IMR-90 (cell line): ENCODE measurements around the gene APOA4. TPM values are rescaled to one million over a fixed set of nuclear protein-coding genes. Genes with fewer than 3 reads are reported as not detected.

Experiments used
- ATAC-seq: fragments of 200-7000 bp; cut with Tn5 transposase; 2 replicates; pipeline ENCODE4 v1.9.1; 2020; ENCODE audit warnings: low read depth, mild to moderate bottlenecking, moderate library complexity
- BruUV-seq: library from RNA; stranded (reverse); fragments of 400-500 nt; replicated peaks from 2 replicates; lab custom pipeline; 2021; lab: Mats Ljungman, UMichigan
- CTCF ChIA-PET: fragments of 300-600 bp; formaldehyde crosslinking; extraction: SDS; loops from one replicate; lab custom pipeline; 2021; ENCODE audit warnings: antibody characterized with exemption; lab: Yijun Ruan, JAX
- POLR2A ChIA-PET: fragments of 300-600 bp; sonication (Branson Sonifier 250); formaldehyde crosslinking; loops from one replicate; lab custom pipeline; 2022; ENCODE audit warnings: antibody characterized with exemption; ENCODE audit not compliant: unreplicated experiment; lab: Charles Lee
- DNase-seq: peaks from one replicate; pipeline ENCODE4 v3.0.0; 2013
- H2AFZ ChIP-seq: replicated peaks from 2 replicates; pipeline ENCODE3; 2013; ENCODE audit warnings: low read length, mild to moderate bottlenecking; ENCODE audit not compliant: poor library complexity
- H2AK5ac ChIP-seq: 2 replicates; pipeline ENCODE4 v1.6.1; 2013; ENCODE audit warnings: low read depth, low read length, inconsistent platforms
- H2AK9ac ChIP-seq: replicated peaks from 2 replicates; pipeline ENCODE3; 2013; ENCODE audit warnings: mild to moderate bottlenecking, low read depth, low read length, moderate library complexity; ENCODE audit not compliant: poor library complexity
- H2BK120ac ChIP-seq: 2 replicates; pipeline ENCODE4 v1.6.1; 2013; ENCODE audit warnings: low read depth, low read length, inconsistent platforms
- H2BK15ac ChIP-seq: 3 replicates; pipeline ENCODE4 v1.6.1; 2013; ENCODE audit warnings: low read depth, low read length, inconsistent platforms
- H2BK20ac ChIP-seq: 2 replicates; pipeline ENCODE4 v1.6.1; 2013; ENCODE audit warnings: low read depth, mild to moderate bottlenecking, inconsistent platforms, low read length, moderate library complexity
- H2BK5ac ChIP-seq: 2 replicates; pipeline ENCODE4 v1.6.1; 2013; ENCODE audit warnings: mild to moderate bottlenecking, low read depth, low read length, inconsistent platforms; ENCODE audit not compliant: poor library complexity, severe bottlenecking
- H3K14ac ChIP-seq: replicated peaks from 2 replicates; pipeline ENCODE4 v1.6.1; 2013; ENCODE audit warnings: low read depth, low read length, inconsistent platforms
- H3K18ac ChIP-seq: 2 replicates; pipeline ENCODE4 v1.6.1; 2013; ENCODE audit warnings: low read depth, low read length, control low read depth
- H3K23ac ChIP-seq: 2 replicates; pipeline ENCODE4 v1.6.1; 2013; ENCODE audit warnings: low read depth, low read length, inconsistent platforms
- H3K27ac ChIP-seq: 2 replicates; pipeline ENCODE4 v1.5.1; 2013; ENCODE audit warnings: mild to moderate bottlenecking, control low read depth, low read length; ENCODE audit not compliant: insufficient read depth
- H3K27me3 ChIP-seq: 2 replicates; pipeline ENCODE4 v1.6.1; 2013; ENCODE audit warnings: low read length; ENCODE audit not compliant: control insufficient read depth, insufficient read depth
- H3K36me3 ChIP-seq: 2 replicates; pipeline ENCODE4 v1.6.1; 2013; ENCODE audit warnings: low read length, mixed read lengths; ENCODE audit not compliant: control insufficient read depth, insufficient read depth
- H3K4ac ChIP-seq: 2 replicates; pipeline ENCODE4 v1.6.1; 2013; ENCODE audit warnings: low read depth, low read length, inconsistent platforms
- H3K4me1 ChIP-seq: 2 replicates; pipeline ENCODE4 v1.6.1; 2013; ENCODE audit warnings: low read length, mixed read lengths; ENCODE audit not compliant: control insufficient read depth, insufficient read depth
- H3K4me2 ChIP-seq: 2 replicates; pipeline ENCODE4 v1.6.1; 2013; ENCODE audit warnings: low read depth, mild to moderate bottlenecking, control low read depth, low read length, moderate library complexity
- H3K4me3 ChIP-seq: 2 replicates; pipeline ENCODE4 v1.5.1; 2013; ENCODE audit warnings: low read depth, mild to moderate bottlenecking, control low read depth, low read length, moderate library complexity; ENCODE audit not compliant: insufficient read depth
- H3K56ac ChIP-seq: 2 replicates; pipeline ENCODE4 v1.6.1; 2013; ENCODE audit warnings: low read length, inconsistent platforms; ENCODE audit not compliant: insufficient read depth; ENCODE audit errors: extremely low read depth
- H3K79me1 ChIP-seq, 2 experiments: 2 replicates each; pipeline ENCODE4 v1.6.1; 2013; ENCODE audit warnings: low read length in 2 of 2, inconsistent platforms in 1 of 2, low read depth in 1 of 2
- H3K9ac ChIP-seq: 2 replicates; pipeline ENCODE4 v1.6.1; 2013; ENCODE audit warnings: low read depth, low read length, control low read depth
- H3K9me1 ChIP-seq: 2 replicates; pipeline ENCODE4 v1.6.1; 2013; ENCODE audit warnings: low read length, inconsistent platforms; ENCODE audit not compliant: insufficient read depth
- H3K9me3 ChIP-seq: 2 replicates; pipeline ENCODE4 v1.6.1; 2013; ENCODE audit warnings: low read length; ENCODE audit not compliant: control insufficient read depth, insufficient read depth
- H4K20me1 ChIP-seq: 2 replicates; pipeline ENCODE4 v1.6.1; 2013; ENCODE audit warnings: low read length, inconsistent platforms; ENCODE audit not compliant: insufficient read depth
- H4K5ac ChIP-seq: 2 replicates; pipeline ENCODE4 v1.6.1; 2013; ENCODE audit warnings: mild to moderate bottlenecking, low read depth, low read length, control low read depth
- H4K8ac ChIP-seq, 2 experiments: 2 replicates each; pipeline ENCODE4 v1.6.1; 2013; ENCODE audit warnings: low read depth in 2 of 2, low read length in 2 of 2, control low read depth in 1 of 2, inconsistent platforms in 1 of 2
- H4K91ac ChIP-seq: 2 replicates; pipeline ENCODE4 v1.6.1; 2013; ENCODE audit warnings: low read depth, low read length, inconsistent platforms; ENCODE audit not compliant: insufficient read depth
- BHLHE40 ChIP-seq: fragments of 150-350 bp; IDR thresholded peaks from 2 replicates; pipeline ENCODE4 v1.6.1; 2016; ENCODE audit warnings: mild to moderate bottlenecking, low read depth, low read length
- CEBPB ChIP-seq: IDR thresholded peaks from 2 replicates; pipeline ENCODE4 v1.6.1; 2012; ENCODE audit warnings: low read depth, low read length, improper control_type of control experiment
- CHD1 ChIP-seq: IDR thresholded peaks from 2 replicates; pipeline ENCODE4 v1.6.1; 2012; ENCODE audit warnings: low read depth, low read length, improper control_type of control experiment
- CTCF ChIP-seq: conservative IDR thresholded peaks from 2 replicates; pipeline ENCODE4 v1.5.1; 2012; ENCODE audit warnings: mild to moderate bottlenecking, low read depth, low read length, improper control_type of control experiment
- ELK1 ChIP-seq: fragments of 150-350 bp; IDR thresholded peaks from 2 replicates; pipeline ENCODE4 v1.6.1; 2016; ENCODE audit warnings: low read depth, mild to moderate bottlenecking, low read length, moderate library complexity, borderline replicate concordance
- FOS ChIP-seq: fragments of 150-350 bp; IDR thresholded peaks from 2 replicates; pipeline ENCODE4 v1.6.1; 2016; ENCODE audit warnings: low read depth, low read length
- MAFK ChIP-seq: IDR thresholded peaks from 2 replicates; pipeline ENCODE4 v1.6.1; 2012; ENCODE audit warnings: low read depth, low read length, improper control_type of control experiment
- MAZ ChIP-seq: IDR thresholded peaks from 2 replicates; pipeline ENCODE4 v1.6.1; 2012; ENCODE audit warnings: low read depth, mild to moderate bottlenecking, low read length, improper control_type of control experiment, moderate library complexity, borderline replicate concordance
- MXI1 ChIP-seq: IDR thresholded peaks from 2 replicates; pipeline ENCODE4 v1.6.1; 2012; ENCODE audit warnings: low read depth, mild to moderate bottlenecking, low read length, moderate library complexity, borderline replicate concordance
- NFE2L2 ChIP-seq: fragments of 150-350 bp; IDR thresholded peaks from 2 replicates; pipeline ENCODE4 v1.6.1; 2016; ENCODE audit warnings: low read depth, mild to moderate bottlenecking, low read length
- POLR2A ChIP-seq: IDR thresholded peaks from 2 replicates; pipeline ENCODE4 v1.6.1; 2012; ENCODE audit warnings: mild to moderate bottlenecking, low read depth, low read length
- RAD21 ChIP-seq: IDR thresholded peaks from 2 replicates; pipeline ENCODE4 v1.6.1; 2012; ENCODE audit warnings: low read length, improper control_type of control experiment
- RCOR1 ChIP-seq: IDR thresholded peaks from 2 replicates; pipeline ENCODE4 v1.6.1; 2012; ENCODE audit warnings: mild to moderate bottlenecking, low read length, improper control_type of control experiment; ENCODE audit not compliant: insufficient replicate concordance
- RFX5 ChIP-seq: IDR thresholded peaks from 2 replicates; pipeline ENCODE4 v1.8.0; 2012; ENCODE audit warnings: low read depth, mild to moderate bottlenecking, low read length, moderate library complexity
- SMC3 ChIP-seq: fragments of 150-350 bp; IDR thresholded peaks from 2 replicates; pipeline ENCODE4 v1.6.1; 2016; ENCODE audit warnings: low read depth, mild to moderate bottlenecking, antibody characterized with exemption, low read length, moderate library complexity
- USF2 ChIP-seq: fragments of 150-350 bp; IDR thresholded peaks from 2 replicates; pipeline ENCODE4 v1.6.1; 2017; ENCODE audit warnings: mild to moderate bottlenecking, antibody characterized with exemption, low read length, low read depth
- WGBS, 2 experiments: methylation state at CpG; one replicate each; pipeline versions ENCODE4 v1.1.5 to v1.1.7; 2013; ENCODE audit warnings: missing lambda C conversion rate in 2 of 2; ENCODE audit not compliant: insufficient read length in 1 of 2; ENCODE audit errors: extremely low coverage in 2 of 2; 5-methylcytosine and 5-hydroxymethylcytosine counted together
- dilution Hi-C: fragments of 300-500 bp; cut with HindIII; formaldehyde crosslinking; loops from one replicate; pipeline ENCODE4 v1.14.3; 2018; ENCODE audit warnings: low sequenced_read_pairs; ENCODE audit not compliant: unreplicated experiment
- in situ Hi-C: fragments of 300-500 bp; cut with MboI; formaldehyde crosslinking; loops from 3 replicates; pipeline ENCODE4 v1.14.3; 2019; ENCODE audit warnings: low sequenced_read_pairs, inconsistent platforms, mixed read lengths
- intact Hi-C: fragments of 100-400 bp; cut with micrococcal nuclease; formaldehyde crosslinking; loops from 2 replicates; pipeline ENCODE4 v1.10.0; 2022
- polyA plus RNA-seq, 3 experiments: library from polyadenylated mRNA; depleted of rRNA; stranded (reverse); fragments of >200 nt; gene quantifications; 2 replicates each; pipeline ENCODE4 v1.2.3, GENCODE V29; 2012; ENCODE audit warnings: low replicate concordance in 1 of 3
- total RNA-seq: library from RNA; depleted of rRNA; stranded (reverse); fragments of >200 nt; gene quantifications from 2 replicates; pipeline ENCODE4 v1.2.3, GENCODE V29; 2012

The APOA4 gene
- total and polyA plus RNA-seq, 2 of the 4 experiments (the other 2 are of a cell fraction): not detected

GRCh38 chr11:116849486-116849885 lies 26.4 kb upstream of the APOA4 start:
- WGBS, 2 experiments: 85% methylated on average over 4 of the region's 6 CpGs; no CpG with 5 or more reads in 1 of the 2 experiments
- Histone ChIP-seq H3K4me3 (no peak overlapping the region), H3K4me2 (no peak overlapping the region), H2AK5ac (no peak overlapping the region), H3K27ac (no peak overlapping the region), H2BK5ac (no peak overlapping the region), H3K9me3 (no peaks in the 10 kb centered on the region), H3K56ac (no peak overlapping the region), H4K91ac (no peak overlapping the region), H3K18ac (no peak overlapping the region), H3K79me1 (peaks cover 6 to 24% of the 10 kb centered on the region in 2 experiments; a peak in 3 of 4 replicates), H2BK20ac (no peak overlapping the region), H2BK120ac (no peak overlapping the region), H3K4me1 (peaks cover 16% of the 10 kb centered on the region), H3K4ac (no peak overlapping the region), H3K23ac (no peak overlapping the region), H2AK9ac (no peak overlapping the region), H3K14ac (no peak overlapping the region), H4K5ac (no peak overlapping the region), H2BK15ac (no peak overlapping the region), H4K20me1 (peaks cover 17% of the 10 kb centered on the region), H3K36me3 (peaks cover 36% of the 10 kb centered on the region), H3K9me1 (peaks cover 23% of the 10 kb centered on the region), H3K9ac (no peak overlapping the region), H3K27me3 (no peaks in the 10 kb centered on the region), H4K8ac (no peak overlapping the region), H2AFZ (no peak overlapping the region)
- in situ Hi-C loops: no loop called here
- ChIA-PET CTCF (interaction anchor here (1.2 kb wide), 1 partner anchor 14 kb away, joined by 3 read pairs; no protein-coding TSS in a partner anchor), POLR2A (no interaction called here)
- dilution Hi-C loops: no loop called here
- TF ChIP-seq POLR2A (no peak), FOS (no peak), MXI1 (no peak), BHLHE40 (no peak), USF2 (no peak), RFX5 (no peak), ELK1 (no peak), SMC3 (no peak), MAFK (no peak), CHD1 (no peak), NFE2L2 (no peak), MAZ (no peak), CTCF (no peak), RCOR1 (no peak), CEBPB (no peak), RAD21 (no peak)
- intact Hi-C loops: no loop called here
- ATAC-seq (no peak), DNase-seq (no peak)
- BruUV-seq: no TSS peak
